SIG-M5 (cell line): ENCODE measurements around the gene HDHD3.

ENCODE experiments used
- DNase-seq: peaks from one replicate; lab custom pipeline; 2025; lab: John Stamatoyannopoulos, UW

HDHD3 gene

GRCh38 chr9:113363336-113363735 lies 13.4 kb downstream of the HDHD3 start:
- no peak for DNase-seq

- no peak for DNase-seq
Observed at GRCh38 chr9:113361304-113362018, 15.3 kb downstream of the HDHD3 start.

- DNase-seq, result no peak
Observed at GRCh38 chr9:113360242-113360842, 16.4 kb downstream of the HDHD3 start.

- DNase-seq, result no peak
Observed at GRCh38 chr9:113359385-113359784, 17.4 kb downstream of the HDHD3 start.

- no peak for DNase-seq
Observed at GRCh38 chr9:113356686-113357292, 20.0 kb downstream of the HDHD3 start.

- DNase-seq, result no peak
Observed at GRCh38 chr9:113355040-113355596, 21.7 kb downstream of the HDHD3 start.

GRCh38 chr9:113352411-113352810 lies 24.4 kb downstream of the HDHD3 start:
- no peak for DNase-seq

GRCh38 chr9:113352006-113352405 lies 24.8 kb downstream of the HDHD3 start:
- no peak for DNase-seq

GRCh38 chr9:113350937-113351336 lies 25.8 kb downstream of the HDHD3 start:
- no peak for DNase-seq

- no peak for DNase-seq
Observed at GRCh38 chr9:113350107-113350661, 26.6 kb downstream of the HDHD3 start.

- DNase-seq, result no peak
Observed at GRCh38 chr9:113349445-113350094, 27.2 kb downstream of the HDHD3 start, which contains the start of gene BSPRY. TSS of gene BSPRY (plus strand) at chr9:113349541. CDS start at chr9:113349580, 39 bp downstream.

- DNase-seq, result no peak
Observed at GRCh38 chr9:113349066-113349444, 27.7 kb downstream of the HDHD3 start.

GRCh38 chr9:113348437-113348836 lies 28.3 kb downstream of the HDHD3 start:
- DNase-seq, result no peak

GRCh38 chr9:113345671-113346070 lies 31.1 kb downstream of the HDHD3 start:
- DNase-seq, result no peak

GRCh38 chr9:113345190-113345589 lies 31.6 kb downstream of the HDHD3 start:
- DNase-seq, result no peak

GRCh38 chr9:113343732-113344231 lies 33.0 kb downstream of the HDHD3 start:
- DNase-seq, result no peak

GRCh38 chr9:113341712-113342410 lies 34.9 kb downstream of the HDHD3 start:
- DNase-seq, result no peak

- peak; percentile 18 for DNase-seq
Observed at GRCh38 chr9:113340011-113340699, 36.6 kb downstream of the HDHD3 start, which contains the start of gene WDR31. TSS of gene WDR31 (minus strand) at chr9:113340275. CDS start at chr9:113332022, 8,253 bp downstream.

GRCh38 chr9:113337714-113338113 lies 39.1 kb downstream of the HDHD3 start:
- DNase-seq, result no peak

- no peak for DNase-seq
Observed at GRCh38 chr9:113331780-113332179, 45.0 kb downstream of the HDHD3 start.
